ENCODE data around the gene LRMDA.

LRMDA gene

GRCh38 chr10:75717126-75717916 lies 285.9 kb downstream of the LRMDA start:
- DNase-seq (ENCODE audit: low read depth): no peak
- H3K4me3 ChIP-seq (ENCODE audit: low read depth, low read length): no peak overlapping the region
- TF ChIP-seq CTCF (IDR thresholded peaks at IDR 0.05; ENCODE audit: insufficient read depth, low read depth, low read length, missing control alignments): no peak

GRCh38 chr10:75718991-75719390 lies 287.6 kb downstream of the LRMDA start:
- DNase-seq (ENCODE audit: low read depth): no peak
- TF ChIP-seq CTCF (IDR thresholded peaks at IDR 0.05; ENCODE audit: insufficient read depth, low read depth, low read length, missing control alignments): no peak
- H3K4me3 ChIP-seq (ENCODE audit: low read depth, low read length): no peak overlapping the region

GRCh38 chr10:75720157-75720556 lies 288.7 kb downstream of the LRMDA start:
- H3K4me3 ChIP-seq (ENCODE audit: low read depth, low read length): no peak overlapping the region
- no peak for DNase-seq (ENCODE audit: low read depth)
- no peak for TF ChIP-seq CTCF (IDR thresholded peaks at IDR 0.05; ENCODE audit: insufficient read depth, low read depth, low read length, missing control alignments)

GRCh38 chr10:75722020-75722419 lies 290.6 kb downstream of the LRMDA start:
- no peak overlapping the region for H3K4me3 ChIP-seq (ENCODE audit: low read depth, low read length)
- DNase-seq (ENCODE audit: low read depth): no peak
- no peak for TF ChIP-seq CTCF (IDR thresholded peaks at IDR 0.05; ENCODE audit: insufficient read depth, low read depth, low read length, missing control alignments)

GRCh38 chr10:75722609-75723008 lies 291.2 kb downstream of the LRMDA start:
- TF ChIP-seq CTCF (IDR thresholded peaks at IDR 0.05; ENCODE audit: insufficient read depth, low read depth, low read length, missing control alignments): no peak
- H3K4me3 ChIP-seq (ENCODE audit: low read depth, low read length): no peak overlapping the region
- no peak for DNase-seq (ENCODE audit: low read depth)

GRCh38 chr10:75723319-75723980 lies 292.0 kb downstream of the LRMDA start:
- no peak overlapping the region for H3K4me3 ChIP-seq (ENCODE audit: low read depth, low read length)
- DNase-seq (ENCODE audit: low read depth): no peak
- no peak for TF ChIP-seq CTCF (IDR thresholded peaks at IDR 0.05; ENCODE audit: insufficient read depth, low read depth, low read length, missing control alignments)
